SK-N-SH (cell line): ENCODE data around the gene C10orf62.

Source experiments
- RAD21 ChIP-seq: IDR thresholded peaks from 2 replicates; pipeline ENCODE4 v1.6.1; 2012; ENCODE audit warnings: mild to moderate bottlenecking, low read length
- TF ChIP-seq, protein P1 (sequence below): fragments of 200-600 bp; sonication (generic); IDR thresholded peaks from 2 replicates; pipeline ENCODE4 v1.6.1; 2017; ENCODE audit warnings: antibody characterized with exemption, mild to moderate bottlenecking, moderate library complexity

DNA sequence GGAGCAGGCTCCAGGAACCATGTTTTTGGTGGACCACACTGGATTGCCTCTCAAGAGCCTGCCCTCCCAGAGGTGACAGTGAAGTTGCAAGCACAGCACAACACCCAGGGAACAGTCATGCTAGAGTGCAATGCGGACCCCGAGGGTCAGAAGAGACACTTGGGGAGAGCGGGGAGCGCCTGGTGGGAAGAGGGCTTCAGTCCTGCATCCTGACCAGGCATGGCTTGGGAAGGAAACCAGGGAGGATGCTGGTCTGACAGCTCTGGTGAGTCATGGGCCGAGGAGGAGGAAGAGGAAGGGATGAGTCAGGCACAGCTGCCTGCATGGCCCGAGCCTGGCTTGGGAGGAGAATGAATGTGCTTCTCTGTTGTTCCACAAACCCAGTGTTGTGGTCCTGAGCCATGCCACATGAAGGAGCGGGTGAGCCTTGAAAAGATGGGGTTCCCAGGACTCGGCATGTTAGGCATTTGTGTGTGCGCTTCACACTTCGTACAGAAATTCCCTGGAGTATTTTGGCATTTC, 46.4 kb upstream of the C10orf62 start:
- TF ChIP-seq, protein P1, sequence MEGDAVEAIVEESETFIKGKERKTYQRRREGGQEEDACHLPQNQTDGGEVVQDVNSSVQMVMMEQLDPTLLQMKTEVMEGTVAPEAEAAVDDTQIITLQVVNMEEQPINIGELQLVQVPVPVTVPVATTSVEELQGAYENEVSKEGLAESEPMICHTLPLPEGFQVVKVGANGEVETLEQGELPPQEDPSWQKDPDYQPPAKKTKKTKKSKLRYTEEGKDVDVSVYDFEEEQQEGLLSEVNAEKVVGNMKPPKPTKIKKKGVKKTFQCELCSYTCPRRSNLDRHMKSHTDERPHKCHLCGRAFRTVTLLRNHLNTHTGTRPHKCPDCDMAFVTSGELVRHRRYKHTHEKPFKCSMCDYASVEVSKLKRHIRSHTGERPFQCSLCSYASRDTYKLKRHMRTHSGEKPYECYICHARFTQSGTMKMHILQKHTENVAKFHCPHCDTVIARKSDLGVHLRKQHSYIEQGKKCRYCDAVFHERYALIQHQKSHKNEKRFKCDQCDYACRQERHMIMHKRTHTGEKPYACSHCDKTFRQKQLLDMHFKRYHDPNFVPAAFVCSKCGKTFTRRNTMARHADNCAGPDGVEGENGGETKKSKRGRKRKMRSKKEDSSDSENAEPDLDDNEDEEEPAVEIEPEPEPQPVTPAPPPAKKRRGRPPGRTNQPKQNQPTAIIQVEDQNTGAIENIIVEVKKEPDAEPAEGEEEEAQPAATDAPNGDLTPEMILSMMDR = no peak
- TF ChIP-seq RAD21 = no peak
